ENCODE data around the gene KMT2D. TPM values are rescaled to one million over a fixed set of nuclear protein-coding genes. Genes with fewer than 3 reads are reported as not detected.

The KMT2D gene
- total RNA-seq, 3 donors from 2014 or later (not counting 1 experiment from before 2014, with no cell fraction given) = 164 to 186 (median 182) TPM

Other genes starting within 250 kb of the KMT2D start
- 10 to 100 TPM in 2 of 3 donors, 1 to 10 TPM in 1; 7.2 to 12.4 (median 12.2) TPM for gene CACNB3, start 242.3 kb downstream of the KMT2D start, total RNA-seq
- 100 to 1,000 TPM in 2 of 3 donors, 10 to 100 TPM in 1; 96.0 to 123 (median 104) TPM for gene DDX23, start 208.6 kb downstream of the KMT2D start, total RNA-seq
- 1 to 10 TPM; 1.7 to 6.8 (median 5.6) TPM for gene RND1, start 194.9 kb downstream of the KMT2D start, total RNA-seq
- gene FKBP11, start 135.3 kb downstream of the KMT2D start, total RNA-seq = 100 to 1,000 TPM; 156 to 228 (median 218) TPM
- gene ARF3, start 103.3 kb downstream of the KMT2D start, total RNA-seq = 100 to 1,000 TPM in 1 of 3 donors, 10 to 100 TPM in 2; 80.7 to 114 (median 88.4) TPM
- gene WNT10B, start 89.1 kb downstream of the KMT2D start, total RNA-seq = 1 to 10 TPM; 7.9 to 10.0 (median 8.2) TPM
- gene WNT1, start 82.5 kb downstream of the KMT2D start, total RNA-seq = 1 to 10 TPM; 1.1 to 2.0 (median 1.7) TPM
- 1 to 10 TPM; 1.1 to 3.4 (median 1.4) TPM for gene DDN, start 61.4 kb downstream of the KMT2D start, total RNA-seq
- gene PRKAG1, start 42.0 kb downstream of the KMT2D start, total RNA-seq = 100 to 1,000 TPM in 1 of 3 donors, 10 to 100 TPM in 2; 76.4 to 100 (median 81.1) TPM
- gene RHEBL1, start 9.2 kb upstream of the KMT2D start, total RNA-seq = 10 to 100 TPM in 2 of 3 donors, 1 to 10 TPM in 1; 6.3 to 11.6 (median 11.1) TPM
- gene DHH, start 34.0 kb upstream of the KMT2D start, total RNA-seq = under 1 TPM; 0.39 to 0.80 (median 0.45) TPM
- 100 to 1,000 TPM; 262 to 294 (median 271) TPM for gene LMBR1L, start 50.1 kb upstream of the KMT2D start, total RNA-seq
- gene TUBA1B, start 70.6 kb upstream of the KMT2D start, total RNA-seq = 100 to 1,000 TPM; 147 to 185 (median 178) TPM
- gene TUBA1A, start 128.3 kb upstream of the KMT2D start, total RNA-seq = 100 to 1,000 TPM; 129 to 403 (median 182) TPM
- gene TUBA1C, start 204.3 kb upstream of the KMT2D start, total RNA-seq = 10 to 100 TPM; 19.0 to 39.6 (median 24.9) TPM
- gene PRPH, start 234.4 kb upstream of the KMT2D start, total RNA-seq = not detected

Measured in natural killer cell (primary cell).